Panc1 (cell line): ENCODE data around the gene ZNF446. TPM values are rescaled to one million over a fixed set of nuclear protein-coding genes. Genes with fewer than 3 reads are reported as not detected.

Experiments used
- total RNA-seq: library from RNA; stranded (reverse); gene quantifications from one replicate; pipeline ENCODE4 v1.2.1, GENCODE V29; 2021; ENCODE audit not compliant: unreplicated experiment

The ZNF446 gene
- total RNA-seq, 1 experiment from 2014 or later: 20.7 TPM

Other genes starting within 250 kb of the ZNF446 start
- gene ZNF544, start 247.4 kb upstream of the ZNF446 start, total RNA-seq: 48.5 TPM
- 12.6 TPM for gene ZNF8, start 197.4 kb upstream of the ZNF446 start, total RNA-seq
- 84.0 TPM for gene ERVK3-1, start 171.0 kb upstream of the ZNF446 start, total RNA-seq
- 6.6 TPM for gene ZSCAN22, start 149.4 kb upstream of the ZNF446 start, total RNA-seq
- 47.4 TPM for gene A1BG, start 122.9 kb upstream of the ZNF446 start, total RNA-seq
- 1.9 TPM for gene ZNF497, start 113.6 kb upstream of the ZNF446 start, total RNA-seq
- 1.6 TPM for gene ZNF837, start 95.3 kb upstream of the ZNF446 start, total RNA-seq
- gene RPS5, start 89.1 kb upstream of the ZNF446 start, total RNA-seq: 1,487 TPM
- gene RNF225, start 80.7 kb upstream of the ZNF446 start, total RNA-seq: 1.6 TPM
- 29.0 TPM for gene ZNF584, start 67.7 kb upstream of the ZNF446 start, total RNA-seq
- not detected for gene ZNF132, start 36.2 kb upstream of the ZNF446 start, total RNA-seq
- 7.8 TPM for gene ZNF324B, start 24.7 kb upstream of the ZNF446 start, total RNA-seq
- gene ZNF324, start 9.3 kb upstream of the ZNF446 start, total RNA-seq: 12.8 TPM
- gene SLC27A5, start 35.6 kb downstream of the ZNF446 start, total RNA-seq: 10.7 TPM
- 24.7 TPM for gene ZBTB45, start 43.5 kb downstream of the ZNF446 start, total RNA-seq
- 767 TPM for gene TRIM28, start 67.7 kb downstream of the ZNF446 start, total RNA-seq
- gene CHMP2A, start 78.8 kb downstream of the ZNF446 start, total RNA-seq: 191 TPM
- 189 TPM for gene UBE2M, start 82.3 kb downstream of the ZNF446 start, total RNA-seq
- gene MZF1, start 97.0 kb downstream of the ZNF446 start, total RNA-seq: 25.9 TPM